ENCODE data around the gene HHIP.
"Not testable (repeated sequence)": the region's sequence is repeated elsewhere in the genome, so short reads cannot be mapped to it uniquely, and the experiment has no call there.

The HHIP gene

DNA sequence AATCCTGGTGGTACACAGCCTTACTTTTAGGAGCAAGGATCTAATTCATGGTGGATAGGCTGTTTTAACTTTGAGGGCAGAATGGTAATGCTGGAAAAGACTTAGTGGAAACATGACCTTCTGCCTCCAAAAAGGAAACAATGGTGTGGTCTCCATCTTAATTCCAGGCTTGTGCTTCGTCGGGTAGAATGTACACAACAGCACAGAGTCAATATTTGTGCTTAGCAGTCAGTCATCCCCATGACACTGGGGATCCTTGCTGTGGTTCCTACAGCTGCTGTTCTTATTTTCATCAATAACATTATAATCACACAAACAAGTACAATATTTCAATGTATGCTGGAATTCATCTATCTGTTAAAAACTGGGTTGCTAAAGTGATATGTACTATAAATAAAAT lies 104.4 kb downstream of the HHIP start:
- no peaks in the 10 kb centered on the region for H3F3A ChIP-seq (ENCODE audit: control insufficient read depth, insufficient read depth)
- H3K4me1 ChIP-seq (ENCODE audit: control insufficient read depth, low read length): no peaks in the 10 kb centered on the region
- H3K27me3 ChIP-seq (ENCODE audit: control insufficient read depth, low read length): no peaks in the 10 kb centered on the region
- no peak overlapping the region for H3K27ac ChIP-seq (ENCODE audit: low read depth, low read length)
- no peak overlapping the region for H3K4me2 ChIP-seq (ENCODE audit: low read length)
- no peaks in the 10 kb centered on the region for H3K9me2 ChIP-seq (replicated peaks; ENCODE audit: control insufficient read depth, low read length)
- no peaks in the 10 kb centered on the region; the same call in 1 of the 2 replicates for H4K20me1 ChIP-seq (ENCODE audit: control insufficient read depth, insufficient read depth, low read depth, low read length)
- no peak for TF ChIP-seq EZH2phosphoT487 (IDR thresholded peaks at IDR 0.05; ENCODE audit: borderline replicate concordance, low read length)
- TF ChIP-seq, protein P1, sequence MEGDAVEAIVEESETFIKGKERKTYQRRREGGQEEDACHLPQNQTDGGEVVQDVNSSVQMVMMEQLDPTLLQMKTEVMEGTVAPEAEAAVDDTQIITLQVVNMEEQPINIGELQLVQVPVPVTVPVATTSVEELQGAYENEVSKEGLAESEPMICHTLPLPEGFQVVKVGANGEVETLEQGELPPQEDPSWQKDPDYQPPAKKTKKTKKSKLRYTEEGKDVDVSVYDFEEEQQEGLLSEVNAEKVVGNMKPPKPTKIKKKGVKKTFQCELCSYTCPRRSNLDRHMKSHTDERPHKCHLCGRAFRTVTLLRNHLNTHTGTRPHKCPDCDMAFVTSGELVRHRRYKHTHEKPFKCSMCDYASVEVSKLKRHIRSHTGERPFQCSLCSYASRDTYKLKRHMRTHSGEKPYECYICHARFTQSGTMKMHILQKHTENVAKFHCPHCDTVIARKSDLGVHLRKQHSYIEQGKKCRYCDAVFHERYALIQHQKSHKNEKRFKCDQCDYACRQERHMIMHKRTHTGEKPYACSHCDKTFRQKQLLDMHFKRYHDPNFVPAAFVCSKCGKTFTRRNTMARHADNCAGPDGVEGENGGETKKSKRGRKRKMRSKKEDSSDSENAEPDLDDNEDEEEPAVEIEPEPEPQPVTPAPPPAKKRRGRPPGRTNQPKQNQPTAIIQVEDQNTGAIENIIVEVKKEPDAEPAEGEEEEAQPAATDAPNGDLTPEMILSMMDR (IDR thresholded peaks at IDR 0.05; ENCODE audit: low read depth, low read length, poor library complexity, severe bottlenecking): no peak
- H3K79me2 ChIP-seq (ENCODE audit: control insufficient read depth, low read length): no peaks in the 10 kb centered on the region
- H3K36me3 ChIP-seq (ENCODE audit: control insufficient read depth, low read length): no peaks in the 10 kb centered on the region
- H3K4me3 ChIP-seq (ENCODE audit: low read length): no peak overlapping the region
- H3K9me3 ChIP-seq (ENCODE audit: control insufficient read depth, insufficient read depth, low read length): no peaks in the 10 kb centered on the region

DNA sequence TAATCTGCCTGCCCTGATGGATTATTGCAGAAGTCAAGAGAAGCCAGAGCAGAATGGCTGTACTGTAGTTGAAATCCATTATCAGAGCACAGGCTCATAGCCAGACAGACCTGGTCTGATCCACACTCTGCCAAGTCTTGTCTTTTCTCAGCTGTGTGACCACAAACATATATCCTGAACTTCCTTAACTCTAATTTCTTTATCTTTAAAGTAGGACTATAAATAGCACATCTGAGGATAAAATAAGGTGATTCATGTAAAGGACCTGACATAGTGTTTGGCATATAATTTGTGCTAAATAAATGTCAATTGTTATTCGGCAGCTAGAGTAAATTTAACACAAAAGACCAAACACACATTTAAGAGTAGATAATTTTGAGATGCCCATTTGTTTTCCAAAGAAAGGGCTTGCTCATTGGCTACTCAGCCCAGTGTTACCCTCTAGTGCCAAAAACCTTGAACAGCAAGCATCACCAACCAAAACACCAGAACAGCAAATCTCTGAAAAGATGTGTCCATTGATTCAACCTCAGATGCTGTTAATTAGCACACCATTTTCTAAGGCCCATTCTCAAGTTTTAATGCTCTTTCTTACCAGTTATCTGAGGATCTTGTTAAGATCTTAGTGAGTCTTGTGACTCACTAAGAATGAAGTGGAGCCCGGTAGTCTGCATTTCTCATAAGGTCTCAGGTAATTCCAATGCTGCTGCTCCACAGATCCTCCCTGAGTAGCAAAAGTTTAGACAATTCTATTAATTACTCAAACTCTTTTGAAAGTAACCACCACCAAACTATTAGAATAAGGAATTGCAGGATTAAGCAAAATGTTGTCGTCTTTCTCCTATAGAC lies 108.8 kb downstream of the HHIP start:
- H3K4me2 ChIP-seq (ENCODE audit: low read length): no peak overlapping the region
- no peaks in the 10 kb centered on the region; the same call in 1 of the 2 replicates for H4K20me1 ChIP-seq (ENCODE audit: control insufficient read depth, insufficient read depth, low read depth, low read length)
- H3K27me3 ChIP-seq (ENCODE audit: control insufficient read depth, low read length): no peaks in the 10 kb centered on the region
- H3K9me3 ChIP-seq (ENCODE audit: control insufficient read depth, insufficient read depth, low read length): no peaks in the 10 kb centered on the region
- no peaks in the 10 kb centered on the region for H3K4me1 ChIP-seq (ENCODE audit: control insufficient read depth, low read length)
- H3F3A ChIP-seq (ENCODE audit: control insufficient read depth, insufficient read depth): no peaks in the 10 kb centered on the region
- no peak overlapping the region for H3K27ac ChIP-seq (ENCODE audit: low read depth, low read length)
- H3K9me2 ChIP-seq (replicated peaks; ENCODE audit: control insufficient read depth, low read length): no peaks in the 10 kb centered on the region
- no peaks in the 10 kb centered on the region for H3K36me3 ChIP-seq (ENCODE audit: control insufficient read depth, low read length)
- H3K79me2 ChIP-seq (ENCODE audit: control insufficient read depth, low read length): no peaks in the 10 kb centered on the region
- H3K4me3 ChIP-seq (ENCODE audit: low read length): no peak overlapping the region
- TF ChIP-seq, protein P1 (IDR thresholded peaks at IDR 0.05; ENCODE audit: low read depth, low read length, poor library complexity, severe bottlenecking): no peak
- TF ChIP-seq EZH2phosphoT487 (IDR thresholded peaks at IDR 0.05; ENCODE audit: borderline replicate concordance, low read length): no peak

DNA sequence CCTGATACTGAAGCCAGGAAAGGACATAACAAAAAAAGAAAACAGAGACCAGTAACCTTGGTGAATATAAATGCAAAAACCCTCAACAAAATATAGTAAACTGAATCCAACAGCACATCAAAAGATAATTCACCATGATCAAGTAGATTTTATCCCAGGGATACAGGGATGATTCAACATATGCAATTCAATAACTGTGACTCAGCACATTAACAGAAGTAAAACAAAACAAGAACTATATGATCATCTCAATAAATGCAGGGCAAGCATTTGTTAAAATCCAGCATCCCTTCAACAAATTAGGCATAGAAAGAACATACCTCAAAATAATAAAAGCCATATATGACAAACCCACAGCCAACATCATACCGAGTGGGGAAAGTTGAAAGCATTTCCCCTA lies 112.0 kb downstream of the HHIP start:
- no peaks in the 10 kb centered on the region for H3K79me2 ChIP-seq (ENCODE audit: control insufficient read depth, low read length)
- H3K27me3 ChIP-seq (ENCODE audit: control insufficient read depth, low read length): no peaks in the 10 kb centered on the region
- no peaks in the 10 kb centered on the region for H3K9me2 ChIP-seq (replicated peaks; ENCODE audit: control insufficient read depth, low read length)
- H3K9me3 ChIP-seq (ENCODE audit: control insufficient read depth, insufficient read depth, low read length): no peaks in the 10 kb centered on the region
- H3K4me2 ChIP-seq (ENCODE audit: low read length): no peak overlapping the region
- no peak overlapping the region for H3K4me3 ChIP-seq (ENCODE audit: low read length)
- no peak for TF ChIP-seq EZH2phosphoT487 (IDR thresholded peaks at IDR 0.05; ENCODE audit: borderline replicate concordance, low read length)
- TF ChIP-seq, protein P1 (IDR thresholded peaks at IDR 0.05; ENCODE audit: low read depth, low read length, poor library complexity, severe bottlenecking): no peak
- H3F3A ChIP-seq (ENCODE audit: control insufficient read depth, insufficient read depth): no peaks in the 10 kb centered on the region
- no peak overlapping the region for H3K27ac ChIP-seq (ENCODE audit: low read depth, low read length)
- no peaks in the 10 kb centered on the region for H3K36me3 ChIP-seq (ENCODE audit: control insufficient read depth, low read length)
- no peaks in the 10 kb centered on the region; the same call in 1 of the 2 replicates for H4K20me1 ChIP-seq (ENCODE audit: control insufficient read depth, insufficient read depth, low read depth, low read length)
- H3K4me1 ChIP-seq (ENCODE audit: control insufficient read depth, low read length): no peaks in the 10 kb centered on the region

DNA sequence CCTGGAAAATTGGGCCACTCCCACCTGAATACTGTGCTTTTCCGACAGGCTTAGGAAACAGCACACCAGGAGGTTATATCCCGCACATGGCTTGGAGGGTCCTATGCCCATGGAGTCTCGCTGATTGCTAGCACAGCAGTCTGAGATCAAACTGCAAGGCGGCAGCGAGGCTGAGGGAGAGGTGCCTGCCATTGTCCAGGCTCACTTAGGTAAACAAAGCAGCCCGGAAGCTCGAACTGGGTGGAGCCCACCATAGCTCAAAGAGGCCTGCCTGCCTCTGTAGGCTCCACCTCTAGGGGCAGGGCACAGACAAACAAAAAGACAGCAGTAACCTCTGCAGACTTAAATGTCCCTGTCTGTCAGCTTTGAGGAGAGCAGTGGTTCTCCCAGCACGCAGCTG lies 122.9 kb downstream of the HHIP start:
- not testable (repeated sequence) for H3K79me2 ChIP-seq (ENCODE audit: control insufficient read depth, low read length); H3F3A ChIP-seq (ENCODE audit: control insufficient read depth, insufficient read depth); H3K4me1 ChIP-seq (ENCODE audit: control insufficient read depth, low read length); H3K9me3 ChIP-seq (ENCODE audit: control insufficient read depth, insufficient read depth, low read length); H4K20me1 ChIP-seq (ENCODE audit: control insufficient read depth, insufficient read depth, low read depth, low read length); H3K36me3 ChIP-seq (ENCODE audit: control insufficient read depth, low read length); H3K27ac ChIP-seq (ENCODE audit: low read depth, low read length); H3K4me3 ChIP-seq (ENCODE audit: low read length); H3K27me3 ChIP-seq (ENCODE audit: control insufficient read depth, low read length); H3K4me2 ChIP-seq (ENCODE audit: low read length); H3K9me2 ChIP-seq (replicated peaks; ENCODE audit: control insufficient read depth, low read length)

Data from DOHH2 (cell line).